ENCODE measurements around the gene CDH12. TPM values are rescaled to one million over a fixed set of nuclear protein-coding genes. Genes with fewer than 3 reads are reported as not detected.

Gene CDH12
- total RNA-seq, 4 donors from 2014 or later = not detected

- intact Hi-C loops (cut with DNase I) = no loop called here
- H3K27ac ChIP-seq (replicated peaks in 1 of 4) = no peak overlapping the region
- DNase-seq (ENCODE audit: extremely low spot score) = no peak
These were observed 1042.3 kb downstream of the CDH12 start for GRCh38 chr5:21810737-21811316.

GRCh38 chr5:21809611-21810010 lies 1043.5 kb downstream of the CDH12 start:
- 44% methylated on average over 2 of the region's 2 CpGs for WGBS

More at GRCh38 chr5:21810737-21811316, 1042.3 kb downstream of the CDH12 start:
- Histone ChIP-seq H3K36me3 (no peaks in the 10 kb centered on the region), H3K9me3 (no peaks in the 10 kb centered on the region), H3K27me3 (no peaks in the 10 kb centered on the region), H3K4me3 (no peak overlapping the region), H3K4me1 (no peaks in the 10 kb centered on the region)
- WGBS = 23% methylated on average over 5 of the region's 5 CpGs
- no peak for TF ChIP-seq EP300 (IDR thresholded peaks at IDR 0.05)
- TF ChIP-seq CTCF (IDR thresholded peaks at IDR 0.05) = peak in 1 of 3 experiments; percentile 35
- no peak for TF ChIP-seq POLR2A (IDR thresholded peaks at IDR 0.05; ENCODE audit: low read depth)
- no peak for TF ChIP-seq POLR2AphosphoS5 (IDR thresholded peaks at IDR 0.05)

GRCh38 chr5:21807953-21808352 lies 1045.2 kb downstream of the CDH12 start:
- peaks cover 0 to 4% (median 0%) of the 10 kb centered on the region in 4 donors for H3K27me3 ChIP-seq
- intact Hi-C loops (cut with DNase I) = no loop called here
- TF ChIP-seq CTCF (IDR thresholded peaks at IDR 0.05) (no peak), POLR2A (IDR thresholded peaks at IDR 0.05; ENCODE audit: low read depth) (no peak), POLR2AphosphoS5 (IDR thresholded peaks at IDR 0.05) (no peak), EP300 (IDR thresholded peaks at IDR 0.05) (no peak)
- H3K36me3 ChIP-seq = no peaks in the 10 kb centered on the region
- 54% methylated on average over 5 of the region's 5 CpGs for WGBS
- DNase-seq (ENCODE audit: extremely low spot score) = no peak
- H3K4me1 ChIP-seq = no peaks in the 10 kb centered on the region
- no peak overlapping the region for H3K4me3 ChIP-seq
- H3K27ac ChIP-seq (replicated peaks in 1 of 4) = no peak overlapping the region
- no peaks in the 10 kb centered on the region for H3K9me3 ChIP-seq

More at GRCh38 chr5:21809611-21810010, 1043.5 kb downstream of the CDH12 start:
- Histone ChIP-seq H3K27ac (replicated peaks in 1 of 4) (no peak overlapping the region), H3K27me3 (no peaks in the 10 kb centered on the region), H3K4me1 (no peaks in the 10 kb centered on the region), H3K36me3 (no peaks in the 10 kb centered on the region), H3K4me3 (no peak overlapping the region), H3K9me3 (no peaks in the 10 kb centered on the region)
- TF ChIP-seq POLR2AphosphoS5 (IDR thresholded peaks at IDR 0.05) (no peak), EP300 (IDR thresholded peaks at IDR 0.05) (no peak), POLR2A (IDR thresholded peaks at IDR 0.05; ENCODE audit: low read depth) (no peak), CTCF (IDR thresholded peaks at IDR 0.05) (no peak)
- no peak for DNase-seq (ENCODE audit: extremely low spot score)
- intact Hi-C loops (cut with DNase I) = no loop called here

- Histone ChIP-seq H3K36me3 (no peaks in the 10 kb centered on the region), H3K4me3 (no peak overlapping the region), H3K27ac (replicated peaks in 1 of 4) (no peak overlapping the region), H3K4me1 (no peaks in the 10 kb centered on the region), H3K27me3 (peaks cover 0 to 4% (median 0%) of the 10 kb centered on the region in 4 donors), H3K9me3 (no peaks in the 10 kb centered on the region)
- intact Hi-C loops (cut with DNase I) = no loop called here
- 0% methylated on average over 1 of the region's 1 CpG for WGBS
- no peak for DNase-seq (ENCODE audit: extremely low spot score)
- TF ChIP-seq CTCF (IDR thresholded peaks at IDR 0.05) = no peak
- TF ChIP-seq POLR2A (IDR thresholded peaks at IDR 0.05; ENCODE audit: low read depth) = no peak
- TF ChIP-seq EP300 (IDR thresholded peaks at IDR 0.05) = no peak
- TF ChIP-seq POLR2AphosphoS5 (IDR thresholded peaks at IDR 0.05) = no peak
These were observed 1046.2 kb downstream of the CDH12 start for GRCh38 chr5:21806943-21807342.

- intact Hi-C loops (cut with DNase I) = no loop called here
- peaks cover 0 to 4% (median 0%) of the 10 kb centered on the region in 4 donors for H3K27me3 ChIP-seq
- no peaks in the 10 kb centered on the region for H3K36me3 ChIP-seq
- H3K27ac ChIP-seq (replicated peaks in 1 of 4) = no peak overlapping the region
- H3K4me1 ChIP-seq = no peaks in the 10 kb centered on the region
- no peak overlapping the region for H3K4me3 ChIP-seq
- TF ChIP-seq POLR2AphosphoS5 (IDR thresholded peaks at IDR 0.05) = no peak
- TF ChIP-seq POLR2A (IDR thresholded peaks at IDR 0.05; ENCODE audit: low read depth) = no peak
- no peak for TF ChIP-seq CTCF (IDR thresholded peaks at IDR 0.05)
- TF ChIP-seq EP300 (IDR thresholded peaks at IDR 0.05) = no peak
- DNase-seq (ENCODE audit: extremely low spot score) = no peak
- H3K9me3 ChIP-seq = no peaks in the 10 kb centered on the region
- 77% methylated on average over 3 of the region's 3 CpGs for WGBS
These were observed 1046.9 kb downstream of the CDH12 start for GRCh38 chr5:21806271-21806670.
